GM18907 (cell line): ENCODE data around the gene THEMIS.

Experiments
- ATAC-seq: cut with Tn5 transposase; IDR thresholded peaks from one replicate; pipeline ENCODE4 v1.9.1; 2021; ENCODE audit warnings: mild to moderate bottlenecking, moderate library complexity; ENCODE audit not compliant: unreplicated experiment

THEMIS gene

DNA sequence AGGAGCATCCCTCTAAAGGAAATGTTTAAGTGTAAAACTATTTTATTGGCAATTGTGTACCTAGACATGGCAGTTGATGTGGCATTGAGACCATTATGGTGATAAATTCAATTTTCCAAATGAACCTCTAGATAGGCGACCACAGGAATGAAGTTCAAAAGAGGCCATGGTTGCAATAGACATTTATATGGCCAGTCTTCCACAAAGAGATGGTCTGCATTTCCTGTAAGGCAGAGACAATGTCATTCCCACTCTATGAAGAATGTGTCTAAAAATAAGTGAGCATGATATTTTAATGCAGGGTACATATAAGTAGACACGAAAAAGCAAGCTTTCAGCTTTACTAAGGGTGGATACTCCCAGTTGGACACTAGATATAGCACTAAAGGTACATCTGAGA, 40.9 kb downstream of the THEMIS start:
- ATAC-seq = no peak

DNA sequence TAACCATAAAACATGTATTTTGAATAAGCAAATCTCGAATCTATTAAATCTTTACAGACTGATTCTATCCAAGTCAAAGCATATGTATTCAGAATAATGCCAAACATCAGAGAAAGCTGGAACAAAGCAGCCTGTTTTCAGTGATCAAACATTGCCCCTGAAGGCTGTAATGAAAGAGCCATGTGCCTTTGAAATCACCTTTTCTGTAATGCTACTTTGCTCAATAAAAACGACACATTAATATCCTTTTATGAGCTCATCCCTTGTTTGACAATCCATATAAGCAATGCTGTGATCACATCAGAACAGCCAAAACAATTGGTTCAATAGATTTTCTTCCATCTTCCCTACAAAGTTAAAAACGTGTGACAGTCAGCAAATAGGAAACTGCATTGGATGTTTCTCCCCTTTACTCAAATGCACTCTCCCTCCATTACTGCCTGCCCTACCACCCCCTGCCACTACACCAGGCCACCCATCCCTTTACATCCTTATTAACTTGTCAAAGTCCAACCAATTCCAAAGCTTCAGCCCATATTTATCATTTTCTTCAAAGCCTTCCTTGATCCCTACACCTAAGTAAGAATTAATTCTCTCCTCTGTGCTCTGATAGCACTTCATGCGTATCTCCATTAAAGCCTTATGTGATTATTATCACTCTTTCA, 42.0 kb downstream of the THEMIS start:
- no peak for ATAC-seq

DNA sequence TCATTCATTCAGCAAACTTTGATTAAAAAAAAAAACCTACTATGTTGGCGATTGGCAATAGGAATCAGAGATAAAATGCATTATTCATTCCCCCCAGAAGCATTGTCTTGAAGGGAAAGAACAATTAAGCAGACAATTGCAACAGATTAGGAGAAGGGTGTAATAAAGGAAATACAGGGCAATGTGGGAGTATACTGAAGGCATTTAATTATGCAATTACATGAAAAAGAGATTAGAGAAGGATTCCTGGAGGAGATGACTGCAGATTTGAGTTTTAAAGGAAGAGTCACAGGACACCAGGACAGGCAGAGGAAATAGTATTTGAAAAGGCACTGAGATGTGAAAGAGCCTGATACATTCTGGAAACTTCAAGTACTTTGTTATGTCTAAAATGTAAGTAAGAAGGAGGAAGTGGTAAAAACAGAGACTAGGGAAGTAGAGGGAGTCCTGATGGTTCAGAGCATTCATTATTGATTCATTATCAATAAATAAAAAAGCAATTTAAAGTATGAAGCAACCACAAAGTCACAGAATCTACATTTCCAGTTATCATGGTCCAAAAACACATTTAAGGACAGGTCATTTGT, 43.7 kb downstream of the THEMIS start:
- ATAC-seq = peak; percentile 68

DNA sequence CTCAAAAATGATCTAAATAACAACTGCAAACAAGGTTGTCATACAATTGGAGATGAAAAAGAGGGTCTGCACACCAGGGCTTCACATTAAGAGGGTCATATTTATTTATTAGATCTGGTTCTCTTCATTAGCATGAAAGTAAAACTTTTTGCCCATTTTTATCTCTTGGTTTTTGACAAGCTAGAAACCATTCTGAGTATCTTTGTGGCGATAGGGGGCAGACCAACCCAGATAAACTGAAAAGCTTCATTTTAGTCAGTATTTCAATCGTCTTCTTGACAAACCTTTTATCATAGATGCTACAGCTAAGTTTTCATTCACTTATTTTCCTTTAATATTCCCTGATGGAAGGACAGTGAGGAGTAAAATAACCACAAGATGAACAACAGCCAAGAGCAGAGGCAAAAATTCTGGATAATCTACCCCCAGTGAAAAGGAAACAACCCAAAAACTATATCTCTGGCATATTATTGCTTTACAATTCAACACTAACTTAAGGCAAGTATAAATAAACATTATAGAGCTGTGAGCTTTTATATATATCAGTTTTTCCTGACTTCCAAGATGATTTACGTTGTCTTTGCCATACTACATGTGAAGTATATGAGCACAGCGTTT, 45.2 kb downstream of the THEMIS start:
- peak; percentile 61 for ATAC-seq

DNA sequence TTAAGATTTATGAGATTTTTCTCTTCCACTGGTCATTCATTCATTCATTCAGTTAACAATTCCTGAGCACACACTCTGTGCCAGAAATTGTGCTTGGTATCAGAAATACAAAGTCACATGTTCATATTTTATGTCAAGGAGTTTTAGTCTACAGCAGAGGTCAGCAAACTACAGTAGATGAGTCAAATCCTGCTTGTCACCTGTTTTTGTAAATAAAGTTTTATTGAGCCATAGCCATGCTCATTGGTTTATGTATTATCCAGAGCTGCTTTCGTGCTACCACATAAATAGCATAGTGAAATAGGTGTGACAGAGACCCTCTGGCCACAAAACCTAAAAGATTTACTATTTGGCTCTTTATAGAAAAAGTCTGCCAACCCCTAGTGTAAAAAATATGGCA, 46.8 kb downstream of the THEMIS start:
- no peak for ATAC-seq

DNA sequence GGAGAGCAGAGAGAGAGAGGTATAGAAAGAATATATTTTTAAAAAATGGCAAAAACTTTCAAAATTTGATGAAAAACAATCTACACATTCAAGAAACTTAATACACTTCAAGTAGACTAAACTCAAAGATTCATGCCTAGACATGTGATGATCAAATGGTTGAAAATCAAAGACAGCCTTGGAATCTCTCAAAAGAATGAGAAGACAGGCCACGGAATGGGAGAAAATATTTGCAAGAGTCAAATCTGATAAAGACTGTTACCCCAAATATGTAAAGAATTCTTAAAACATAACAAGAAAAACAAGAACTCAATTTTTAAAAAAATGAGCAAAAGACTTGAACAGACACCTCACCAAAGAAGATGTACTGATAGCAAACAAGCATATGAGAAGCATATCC, 49.7 kb downstream of the THEMIS start:
- no peak for ATAC-seq

DNA sequence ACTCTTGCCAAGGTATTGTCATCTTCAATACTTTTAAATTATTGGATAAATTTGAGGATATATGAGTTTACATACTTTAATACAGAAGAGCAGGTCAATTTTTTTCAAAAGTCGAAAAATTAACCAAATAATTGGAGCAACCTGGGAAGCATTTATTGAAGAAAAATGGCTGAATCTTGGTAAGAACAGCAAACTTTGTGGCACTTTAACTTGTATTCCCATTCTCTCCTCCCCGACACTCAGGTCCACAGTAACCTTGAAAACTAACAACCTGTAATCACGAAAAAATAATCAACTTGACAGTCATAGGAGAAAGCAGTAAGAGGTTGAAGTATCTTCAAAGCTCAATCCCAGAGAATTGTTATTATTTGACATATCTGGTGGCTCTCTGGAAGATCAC, 55.6 kb downstream of the THEMIS start:
- ATAC-seq = no peak

DNA sequence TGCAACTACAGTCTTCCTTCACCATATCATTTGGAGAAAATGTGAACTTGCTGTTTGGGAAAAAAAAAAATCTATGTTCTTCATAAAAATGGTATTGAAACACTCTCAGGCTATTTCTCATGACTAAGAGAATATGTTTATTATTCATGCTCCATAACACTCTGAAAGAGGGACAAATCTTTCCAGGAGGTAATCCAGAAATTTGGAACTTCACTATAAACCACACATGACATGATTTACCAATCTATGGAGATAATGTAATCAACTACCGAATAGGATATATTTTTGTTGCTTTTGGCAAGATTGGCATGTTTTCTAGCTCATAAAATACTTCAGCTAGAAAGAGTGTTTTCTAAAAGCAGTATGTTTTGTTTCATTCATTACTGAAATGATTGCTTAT, 56.3 kb downstream of the THEMIS start:
- no peak for ATAC-seq

DNA sequence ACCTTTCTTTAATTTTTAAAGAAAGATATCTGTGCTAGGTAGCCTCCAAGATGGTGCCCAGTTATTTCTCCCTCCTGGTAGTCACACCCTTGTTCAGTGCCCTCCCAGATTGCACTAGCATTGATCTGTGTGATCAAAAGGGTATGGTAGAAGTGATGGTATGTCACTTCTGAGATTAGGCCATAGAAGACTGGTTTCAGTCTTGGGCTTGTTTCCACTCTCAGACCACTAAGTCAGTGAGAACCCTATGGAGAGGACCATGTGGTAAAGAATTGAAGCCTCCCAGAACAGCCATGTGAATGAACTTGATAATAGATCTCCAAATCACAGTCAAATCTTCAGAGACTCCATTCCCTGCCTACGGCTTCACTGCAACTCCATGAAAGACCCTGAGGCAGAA, 57.3 kb downstream of the THEMIS start:
- ATAC-seq = no peak

DNA sequence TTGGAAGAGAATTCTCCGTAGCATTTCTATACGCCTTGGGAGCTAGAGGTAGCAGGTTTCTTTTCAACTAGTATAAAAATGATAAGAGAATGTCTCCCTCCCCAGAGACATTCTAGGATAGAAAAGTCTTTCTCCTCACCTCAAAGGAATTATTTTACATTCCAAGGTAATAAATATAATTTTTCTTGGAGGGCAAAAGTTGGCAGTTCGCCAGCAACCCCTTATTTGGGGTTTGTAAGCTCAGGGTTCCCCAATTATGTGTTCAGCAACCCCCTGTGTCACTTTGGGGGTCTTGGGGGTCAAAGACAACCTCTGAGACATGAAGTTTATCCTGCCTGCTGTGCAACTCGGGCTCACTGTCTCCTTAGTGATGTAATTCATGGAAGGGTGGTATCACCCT, 58.3 kb downstream of the THEMIS start:
- no peak for ATAC-seq

DNA sequence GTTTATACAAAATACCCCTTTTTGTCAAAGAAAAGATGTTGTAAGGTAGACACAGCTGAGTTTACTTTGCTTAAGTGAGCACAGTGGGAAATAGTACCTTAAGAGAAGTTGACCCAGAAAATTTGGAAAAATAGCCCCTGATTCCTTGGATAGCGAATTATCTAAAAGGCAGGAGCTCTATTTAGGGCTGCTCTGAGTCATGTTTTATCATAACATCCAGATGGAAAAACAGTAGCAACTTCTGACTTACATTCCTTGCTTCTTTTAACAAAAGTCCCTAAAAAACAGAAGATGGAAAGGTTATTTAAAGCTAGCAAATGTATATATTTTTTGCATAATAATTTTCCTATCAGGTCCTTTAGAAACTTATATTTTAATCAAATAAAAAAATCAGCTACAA, 59.0 kb downstream of the THEMIS start:
- no peak for ATAC-seq

DNA sequence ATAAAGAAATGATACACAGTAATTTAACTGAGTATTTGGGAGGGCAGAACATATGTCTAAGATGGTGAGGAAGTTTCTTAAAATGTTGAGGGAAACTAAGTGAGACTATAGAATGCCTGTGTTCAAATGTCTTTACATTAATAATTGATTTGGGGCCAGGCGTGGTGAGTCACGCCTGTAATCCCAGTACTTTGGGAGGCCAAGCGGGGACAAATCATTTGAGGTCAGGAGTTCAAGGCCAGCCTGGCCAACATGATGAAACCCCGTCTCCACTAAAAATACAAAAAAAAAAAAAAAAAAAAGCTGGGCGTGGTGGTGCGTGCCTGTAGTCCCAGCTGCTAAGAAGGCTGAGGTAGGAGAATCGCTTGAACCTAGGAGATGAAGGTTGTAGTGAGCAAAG, 66.7 kb downstream of the THEMIS start:
- ATAC-seq = no peak

DNA sequence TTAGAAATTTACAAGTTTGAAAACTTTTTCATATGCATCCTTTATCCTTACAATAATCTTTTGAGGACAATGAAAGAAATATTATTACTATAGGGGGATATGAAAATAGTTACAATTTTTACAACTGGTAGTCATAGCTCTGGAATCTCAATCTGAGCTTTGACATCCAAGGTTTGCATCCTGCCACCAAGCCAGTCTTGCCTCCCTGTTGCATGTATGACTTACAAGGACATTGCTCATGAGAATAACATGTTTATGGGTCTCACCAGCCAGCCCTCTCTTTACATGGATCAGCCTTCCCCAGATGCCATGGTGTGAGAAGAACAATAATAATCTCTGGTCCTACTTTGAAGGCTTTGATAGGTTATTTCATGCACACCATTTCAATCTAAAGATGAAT, 67.5 kb downstream of the THEMIS start:
- no peak for ATAC-seq

DNA sequence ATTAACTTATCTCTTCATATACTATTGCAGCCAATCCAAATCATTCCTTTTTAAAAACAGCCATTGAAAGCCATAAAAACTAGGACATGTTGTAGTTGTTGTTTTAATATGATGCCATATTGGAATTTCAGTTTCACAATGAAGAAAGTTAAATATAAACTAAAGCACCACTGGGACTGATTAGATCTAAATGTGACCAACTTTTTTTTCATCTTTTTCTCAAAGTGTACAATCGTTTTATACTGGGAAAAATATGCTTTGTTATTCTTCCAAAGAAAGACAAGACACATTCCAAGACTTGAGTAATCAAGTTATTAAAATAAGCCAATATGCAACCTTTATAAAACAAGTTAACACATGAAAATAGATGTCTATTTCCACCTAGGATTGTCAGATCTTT, 68.5 kb downstream of the THEMIS start:
- no peak for ATAC-seq

DNA sequence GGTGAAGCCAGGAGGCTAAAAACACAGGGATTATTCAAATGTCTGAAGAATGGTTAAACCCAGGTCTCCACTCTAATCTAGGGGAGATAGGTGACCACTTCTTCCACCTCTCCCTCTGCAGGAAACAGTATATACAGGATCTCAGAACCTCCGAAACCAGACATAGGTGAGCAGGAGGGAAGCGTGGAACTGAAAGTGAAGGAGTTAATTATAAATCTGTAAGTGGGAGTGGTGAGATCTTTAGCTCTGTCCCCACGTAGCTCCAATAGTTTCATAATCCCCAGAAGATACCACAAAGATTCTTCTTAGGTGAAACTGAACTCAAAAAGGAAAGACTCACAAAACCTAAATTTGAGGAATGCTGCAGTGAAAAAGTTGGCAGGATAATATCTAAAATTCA, 76.8 kb downstream of the THEMIS start:
- no peak for ATAC-seq

DNA sequence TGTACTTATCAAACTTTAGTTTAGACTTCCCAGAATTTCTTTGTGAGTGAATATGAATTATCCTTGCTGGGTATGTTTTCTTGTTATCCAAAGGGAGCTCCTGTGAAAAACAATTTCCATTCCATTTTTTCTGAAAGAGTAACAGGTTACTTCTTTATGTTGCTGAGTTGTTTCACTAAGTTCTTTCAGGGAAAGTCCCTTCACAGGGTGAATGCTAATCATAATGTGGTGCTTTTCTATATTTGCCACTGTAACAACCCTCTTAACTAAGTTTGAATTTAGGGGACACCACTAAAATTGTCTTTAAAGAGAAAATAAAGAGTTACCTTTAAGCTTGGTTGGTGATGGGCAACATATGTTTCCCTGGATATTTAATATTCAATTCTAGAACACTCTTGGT, 79.4 kb downstream of the THEMIS start:
- ATAC-seq = no peak

DNA sequence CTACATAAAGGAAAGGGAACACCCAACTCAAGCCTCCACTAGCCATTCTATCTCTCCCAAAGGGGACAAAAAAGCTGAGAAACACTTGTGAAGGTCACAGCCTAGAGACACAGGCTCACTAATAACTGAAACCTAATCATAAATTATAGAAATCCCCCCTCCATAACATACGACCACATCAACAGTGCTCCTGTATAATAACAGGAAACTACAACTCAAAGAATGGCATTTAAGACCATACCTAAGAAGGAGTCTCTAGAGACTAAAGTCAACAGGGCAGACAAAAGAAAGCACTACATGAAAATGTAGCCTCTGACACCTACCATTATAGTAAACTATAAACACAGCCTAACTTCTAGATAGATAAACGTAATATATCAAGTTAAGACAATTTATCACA, 82.7 kb downstream of the THEMIS start:
- ATAC-seq = no peak

DNA sequence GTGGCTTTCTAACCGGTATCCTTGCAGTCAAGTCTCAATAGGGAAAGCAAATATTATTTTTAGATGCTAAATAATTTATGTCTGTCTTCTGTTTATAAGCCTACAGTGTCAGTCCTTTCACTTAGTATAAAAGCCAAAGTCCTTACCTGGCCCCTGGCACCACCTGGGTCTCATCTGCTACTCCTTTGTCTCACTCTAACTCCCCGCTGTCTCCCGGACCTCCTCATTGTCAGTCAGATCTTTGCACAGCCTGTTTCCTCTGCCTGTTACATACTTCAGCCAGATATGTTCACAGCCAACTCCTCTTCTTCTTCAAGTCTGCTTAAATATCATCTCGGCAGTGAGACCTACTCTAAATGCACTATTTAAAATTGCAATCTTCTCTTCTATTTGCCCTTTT, 84.2 kb downstream of the THEMIS start:
- no peak for ATAC-seq

DNA sequence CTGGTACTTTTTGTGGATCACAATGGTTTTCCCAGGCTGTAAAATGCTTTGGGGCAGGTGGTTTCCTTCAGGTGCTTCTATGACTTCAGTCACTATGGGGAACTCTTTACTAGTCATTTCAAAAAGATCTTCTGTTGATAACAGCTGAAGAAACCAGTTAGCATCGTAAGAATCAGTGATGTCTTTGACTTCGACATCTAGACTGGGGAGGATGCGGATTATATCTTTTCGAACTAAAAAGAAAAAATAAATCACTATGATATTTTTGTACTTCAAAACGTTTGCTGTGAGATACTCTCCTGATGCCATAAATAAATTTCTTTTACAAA, 87.2 kb downstream of the THEMIS start:
- no peak for ATAC-seq

DNA sequence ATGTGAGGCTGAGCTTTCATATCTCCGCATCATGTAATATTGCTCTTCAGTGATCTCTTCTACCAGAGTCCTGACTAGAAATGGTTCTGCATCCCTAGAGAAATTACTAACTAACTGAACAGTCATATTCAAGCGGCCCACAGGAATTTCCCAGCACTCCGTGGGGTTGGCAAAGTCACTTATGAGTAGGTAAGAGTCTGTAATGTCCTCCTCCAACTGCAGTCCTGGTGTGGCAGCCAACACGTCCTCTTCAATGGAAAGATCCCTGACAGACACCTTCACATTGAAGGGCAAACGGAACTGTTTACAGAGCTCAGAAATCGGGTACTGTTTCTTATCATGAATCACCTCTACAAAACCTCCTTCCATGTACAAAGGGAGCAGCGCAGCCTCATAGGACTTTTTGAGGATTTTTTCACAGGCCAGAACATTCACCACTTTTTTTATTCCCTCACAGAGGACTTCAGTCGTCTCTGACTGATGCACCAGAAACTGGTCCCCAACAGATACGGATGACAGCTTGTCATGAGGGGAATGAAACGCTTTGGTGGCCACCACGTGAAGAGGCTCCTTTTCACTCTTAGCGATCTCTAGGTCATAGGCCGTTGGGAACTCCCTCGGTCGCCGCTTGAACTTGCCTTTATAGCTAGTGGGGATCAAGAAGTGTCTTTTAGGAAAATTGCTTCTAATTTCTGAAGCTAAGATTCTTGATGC, 87.7 kb downstream of the THEMIS start:
- no peak for ATAC-seq

DNA sequence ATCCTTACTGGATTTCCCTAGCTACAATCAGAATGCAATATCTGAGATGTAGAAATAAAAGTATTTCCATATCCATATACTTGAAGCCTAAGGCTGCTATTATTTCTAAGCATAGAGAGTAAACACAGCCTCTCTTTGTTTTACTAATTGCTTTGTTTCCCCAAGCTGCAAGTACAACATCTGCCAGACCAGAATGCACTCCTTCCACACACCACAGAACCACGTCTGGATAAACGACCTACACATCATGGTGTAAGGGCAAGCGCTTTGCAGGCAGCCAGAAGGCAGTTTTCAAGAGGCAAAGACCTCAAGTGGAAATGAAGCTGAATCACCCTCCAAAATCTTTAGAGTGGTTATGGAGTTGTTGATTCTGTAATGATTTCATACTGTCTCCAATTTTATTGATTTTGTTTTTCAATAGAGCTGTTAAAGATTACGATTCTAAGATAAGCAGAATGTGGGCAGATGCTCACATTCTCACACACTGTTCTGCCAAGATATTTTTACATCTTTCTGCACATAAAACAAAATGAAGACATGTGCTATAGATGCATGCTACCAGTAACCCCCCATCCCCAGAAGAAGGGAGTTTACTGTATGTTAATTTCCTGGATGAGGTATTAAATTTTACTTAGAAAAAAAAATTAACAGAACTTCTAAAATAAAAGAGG, 88.8 kb downstream of the THEMIS start:
- no peak for ATAC-seq
